NCI-H1105 (cell line): ENCODE measurements around the gene MOK.

Experiments used
- DNase-seq: peaks from one replicate; lab custom pipeline; 2025; lab: John Stamatoyannopoulos, UW

MOK gene

GRCh38 chr14:102203382-102203781 is 101.6 kb downstream of the MOK start:
- DNase-seq: no peak

- DNase-seq: no peak
Observed at GRCh38 chr14:102202944-102203343, 102.0 kb downstream of the MOK start.

DNA sequence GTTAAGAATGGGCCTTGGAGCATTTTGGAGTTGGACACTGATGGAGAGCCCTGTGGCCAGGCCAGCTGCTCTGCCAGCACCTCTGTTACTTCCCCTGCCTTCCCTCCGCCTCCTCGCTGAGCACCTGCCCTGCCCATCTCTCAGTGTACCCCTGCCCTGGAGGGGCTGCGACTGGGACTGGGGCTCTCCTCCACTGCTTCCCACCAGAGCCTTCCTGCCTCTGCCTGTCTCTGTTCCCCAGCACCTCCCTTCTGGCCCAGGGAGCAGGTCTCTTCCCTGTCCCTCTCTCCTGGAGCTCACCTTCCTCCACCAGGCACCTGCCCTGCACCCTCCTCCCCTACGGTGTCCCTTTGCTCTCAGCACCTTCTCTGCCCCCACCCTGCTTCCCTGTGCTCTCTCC is 103.2 kb downstream of the MOK start:
- no peak for DNase-seq

- DNase-seq: no peak
Observed at GRCh38 chr14:102201353-102201738, 103.6 kb downstream of the MOK start.

- DNase-seq: no peak
Observed at GRCh38 chr14:102200690-102201352, 104.1 kb downstream of the MOK start.

- no peak for DNase-seq
Observed at GRCh38 chr14:102197317-102197853, 107.6 kb downstream of the MOK start.

- no peak for DNase-seq
Observed at GRCh38 chr14:102196902-102197230, 108.1 kb downstream of the MOK start.

DNA sequence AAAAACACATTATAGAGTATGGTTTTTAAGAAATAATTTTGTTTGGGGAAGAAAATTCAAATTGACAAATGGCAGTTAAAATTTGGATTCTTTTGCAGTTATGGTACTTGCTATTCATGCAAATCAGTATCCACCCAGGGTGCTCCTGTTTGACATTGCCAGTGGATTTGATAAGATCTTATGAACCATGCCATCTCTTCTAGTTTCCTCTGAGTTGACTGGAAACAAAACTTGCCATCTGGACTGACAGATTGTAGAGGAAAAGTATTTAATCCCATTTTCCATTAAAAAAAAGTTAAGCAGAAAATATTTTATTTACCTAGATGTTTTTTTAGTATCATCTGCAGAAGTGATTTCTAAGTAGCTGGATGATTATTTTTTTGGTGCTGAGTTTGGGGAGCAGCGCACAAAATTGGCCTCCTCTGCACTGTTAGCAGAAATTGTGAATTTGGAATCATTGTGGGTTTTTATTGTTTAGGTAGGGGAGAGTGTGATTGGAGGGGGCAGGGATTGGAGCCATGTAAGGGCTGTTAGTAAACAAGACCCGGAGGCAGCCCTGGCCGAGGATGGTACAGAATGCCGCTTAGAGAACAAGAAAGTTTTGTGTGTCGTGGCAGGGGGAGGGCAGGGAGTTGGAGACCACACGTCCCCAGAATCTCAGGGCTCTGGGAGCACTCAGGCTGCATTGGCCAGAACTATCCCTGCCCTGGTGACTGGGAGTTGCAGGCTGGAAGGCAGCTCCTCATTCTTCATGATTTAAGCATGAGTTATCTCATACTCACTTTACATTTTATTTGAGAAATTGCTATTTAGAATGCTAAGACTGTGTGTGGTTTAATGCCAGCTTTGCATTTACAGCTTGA is 108.7 kb downstream of the MOK start:
- DNase-seq: no peak

DNA sequence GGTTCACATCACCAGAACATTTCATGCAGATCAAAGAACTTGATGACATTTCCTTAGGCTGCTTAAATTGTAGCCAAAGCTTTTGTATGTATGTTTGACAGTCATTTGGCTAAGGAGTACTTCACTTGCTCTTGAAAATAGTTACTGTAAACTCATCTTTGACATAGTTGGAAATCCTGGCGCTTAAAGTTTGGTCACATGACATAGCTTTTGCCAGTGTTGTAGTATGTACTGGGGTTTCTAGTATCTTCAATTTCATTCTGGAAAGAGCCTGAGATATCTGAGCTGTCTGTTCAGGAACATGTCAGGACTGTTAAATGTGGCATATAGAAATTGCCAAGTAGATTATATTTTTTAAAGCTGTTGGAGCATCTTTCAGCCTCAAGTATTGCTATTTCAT is 109.5 kb downstream of the MOK start:
- no peak for DNase-seq

GRCh38 chr14:102194856-102195255 is 110.1 kb downstream of the MOK start:
- no peak for DNase-seq

DNA sequence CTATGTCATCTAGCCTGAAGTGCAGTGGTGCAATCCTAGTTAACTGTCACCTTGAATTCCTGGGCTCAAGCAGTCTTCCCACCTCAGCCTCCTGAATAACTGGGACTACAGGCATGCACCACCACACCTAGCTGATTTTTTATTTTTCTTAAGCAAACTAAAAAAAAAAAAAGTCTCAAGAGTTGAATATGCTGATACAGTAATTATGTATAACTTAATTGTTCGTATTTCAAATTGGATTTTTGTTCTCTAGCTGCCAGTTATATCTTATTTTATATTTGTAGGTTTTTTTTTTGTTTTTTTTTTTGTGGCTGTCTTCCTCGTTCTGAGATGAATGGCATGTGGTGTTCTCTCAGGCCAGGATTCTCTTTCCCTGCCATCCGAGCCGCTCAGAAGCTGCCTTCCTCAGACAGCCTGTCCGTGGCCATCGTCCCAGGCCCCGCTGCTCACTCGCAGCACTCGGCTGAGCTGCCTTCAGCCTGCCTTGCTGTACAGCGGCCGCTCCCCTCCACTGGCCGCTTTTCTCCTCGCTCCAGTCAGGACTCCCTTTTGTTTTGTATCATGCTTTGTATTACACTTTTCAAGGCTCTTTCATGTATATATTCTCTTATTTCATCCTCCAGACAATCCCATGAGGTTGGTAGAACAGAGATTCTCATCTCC is 112.0 kb downstream of the MOK start:
- no peak for DNase-seq

GRCh38 chr14:102189874-102190273 is 115.1 kb downstream of the MOK start:
- DNase-seq: no peak

DNA sequence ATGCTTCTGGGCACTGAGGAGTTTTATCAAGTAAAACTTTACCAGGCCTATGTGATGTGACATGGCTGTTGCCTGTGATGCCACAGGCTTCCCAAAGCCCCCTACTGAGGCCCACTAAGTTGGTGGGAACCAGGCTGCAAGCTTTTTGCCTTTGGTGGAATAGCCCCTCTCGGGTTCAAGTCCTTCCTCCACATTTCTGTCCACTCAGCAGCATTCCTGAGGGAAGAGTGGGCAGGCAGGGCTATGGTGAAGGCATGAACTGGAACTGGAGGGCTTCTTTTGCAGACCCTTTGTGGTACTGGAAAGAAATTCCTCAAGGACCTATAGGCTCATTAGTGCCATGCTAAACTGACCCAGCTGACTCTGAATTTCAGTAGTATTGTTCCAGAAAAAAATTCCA is 116.8 kb downstream of the MOK start:
- DNase-seq: no peak

GRCh38 chr14:102187568-102188001 is 117.4 kb downstream of the MOK start:
- no peak for DNase-seq

DNA sequence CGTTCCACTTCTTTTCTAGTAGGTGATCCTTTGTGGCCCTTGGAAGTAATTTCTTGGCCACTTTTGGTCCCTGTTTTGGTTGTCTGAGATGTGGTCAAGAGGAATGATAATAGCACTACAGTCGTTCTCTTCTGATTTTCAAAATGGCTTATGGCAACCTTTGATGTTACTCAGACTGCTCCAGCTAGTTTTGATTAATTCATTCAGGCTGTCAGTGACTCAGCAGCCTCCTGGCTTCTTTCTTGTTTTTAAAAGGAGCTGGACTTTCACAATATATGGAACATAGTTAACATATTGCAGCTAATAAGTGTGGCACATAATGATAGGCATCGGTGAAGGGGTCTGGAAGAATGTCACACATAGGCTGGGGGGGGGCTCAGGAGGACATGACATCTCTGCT is 117.9 kb downstream of the MOK start:
- DNase-seq: no peak

DNA sequence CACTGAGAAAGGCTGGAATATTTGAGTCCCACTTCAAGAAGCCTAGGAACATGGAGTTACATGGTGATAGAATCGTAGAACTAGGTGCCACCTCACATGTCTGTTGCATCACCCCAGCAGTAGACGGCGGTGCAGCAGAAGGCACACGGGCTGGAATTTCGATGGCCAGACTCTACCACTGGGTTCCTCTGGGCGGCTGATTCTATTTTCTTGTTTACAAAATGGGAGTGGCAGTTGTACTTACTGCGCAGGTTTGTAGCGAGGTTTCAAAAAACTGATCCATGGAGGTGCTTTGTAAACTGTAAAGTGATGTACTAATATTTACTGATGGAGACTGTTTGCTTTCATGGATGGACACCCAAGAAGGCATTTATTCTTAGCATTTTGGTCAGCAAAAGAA is 119.6 kb downstream of the MOK start:
- DNase-seq: no peak

- no peak for DNase-seq
Observed at GRCh38 chr14:102184316-102185035, 120.5 kb downstream of the MOK start.

- no peak for DNase-seq
Observed at GRCh38 chr14:102183886-102184285, 121.1 kb downstream of the MOK start.

DNA sequence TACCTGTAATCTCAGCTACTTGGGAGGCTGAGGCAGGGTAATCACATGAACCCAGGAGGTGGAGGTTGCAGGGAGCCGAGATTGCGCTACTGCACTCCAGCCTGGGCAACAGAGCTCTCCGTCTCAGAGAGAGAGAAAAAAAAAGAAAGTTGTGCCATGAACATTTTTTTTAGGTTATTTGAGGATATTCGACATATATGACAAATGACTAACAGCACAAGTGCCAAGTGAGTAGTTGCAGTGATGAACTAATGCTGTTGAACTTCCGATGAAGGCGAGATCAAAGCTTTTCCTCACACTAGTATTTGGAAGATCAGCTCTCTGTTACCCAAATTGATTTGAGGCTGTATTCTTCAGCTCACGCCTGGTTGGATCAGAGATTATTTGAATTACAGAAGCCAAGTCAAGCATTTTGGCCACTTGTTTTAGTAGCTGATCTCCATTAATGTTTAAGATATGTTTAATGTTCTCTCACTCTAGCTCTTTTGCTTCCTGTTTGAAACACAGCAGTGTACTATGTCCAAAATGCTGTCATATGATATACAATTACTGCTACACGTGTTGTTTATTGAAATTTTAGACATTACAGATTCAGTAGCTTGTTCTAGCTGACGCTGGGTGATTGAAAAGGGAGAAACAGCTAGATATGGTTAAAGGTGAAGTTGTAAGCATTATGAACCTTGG is 121.9 kb downstream of the MOK start:
- DNase-seq: no peak

DNA sequence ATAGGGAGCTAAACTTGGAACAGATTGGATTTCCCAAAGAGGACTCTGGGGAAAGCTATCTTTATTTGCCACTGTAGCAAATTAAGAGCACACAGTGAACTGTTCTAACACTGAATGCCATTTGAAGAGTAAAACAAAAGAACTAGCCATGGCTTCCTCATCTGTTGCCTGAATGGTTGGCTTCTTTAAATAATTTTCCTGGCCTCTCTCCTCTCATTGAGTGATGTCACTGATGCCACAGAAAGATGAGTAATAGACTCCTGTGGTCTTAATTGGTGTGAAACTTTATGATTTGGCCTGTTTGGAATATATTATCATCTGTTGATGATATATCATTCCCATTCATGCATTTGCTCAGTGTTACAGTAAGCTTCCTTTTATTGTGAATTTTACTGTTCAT is 122.8 kb downstream of the MOK start:
- no peak for DNase-seq

- no peak for DNase-seq
Observed at GRCh38 chr14:102181187-102181586, 123.8 kb downstream of the MOK start.
